Esophagus muscularis mucosa (tissue), 4 donors: ENCODE results near the gene RHEB. TPM values are rescaled to one million over a fixed set of nuclear protein-coding genes. Genes with fewer than 3 reads are reported as not detected.

Experiments
- DNase-seq: peaks from one replicate; pipeline ENCODE4 v3.0.0-alpha.2; 2017; ENCODE audit errors: extremely low spot score
- H3K27ac ChIP-seq, 4 donors: fragments of 200-600 bp; sonication (generic); replicated peaks in 1 of 4; 1 replicate in 3 of 4; 2 replicates in 1 of 4; pipeline ENCODE4 v1.5.1; 2016 to 2019; ENCODE audit warnings: mild to moderate bottlenecking in 1 of 4
- H3K27me3 ChIP-seq, 4 donors: fragments of 200-600 bp; sonication (generic); one replicate each; pipeline versions ENCODE4 v1.5.1 to v1.6.0; 2016 to 2019
- H3K36me3 ChIP-seq, 4 donors: fragments of 200-600 bp; sonication (generic); one replicate each; pipeline ENCODE4 v1.5.1; 2016 to 2019
- H3K4me1 ChIP-seq, 4 donors: fragments of 200-600 bp; sonication (generic); one replicate each; pipeline ENCODE4 v1.5.1; 2016 to 2019
- H3K4me3 ChIP-seq, 4 donors: fragments of 200-600 bp; sonication (generic); 1 replicate in 2 of 4; 2 replicates in 2 of 4; pipeline ENCODE4 v1.5.1; 2016 to 2019; ENCODE audit warnings: mild to moderate bottlenecking in 4 of 4, moderate library complexity in 1 of 4
- H3K9me3 ChIP-seq, 4 donors: fragments of 200-600 bp; sonication (generic); 1 replicate in 3 of 4; 2 replicates in 1 of 4; pipeline ENCODE4 v1.5.1; 2016 to 2019
- CTCF ChIP-seq, 3 experiments: fragments of 200-600 bp in 2 of 3; fragments of 450-650 bp in 1 of 3; sonication (generic) in 2 of 3; IDR thresholded peaks; one replicate each; pipeline ENCODE4 v1.5.1; 2017 to 2019; ENCODE audit warnings: antibody characterized with exemption in 3 of 3, mild to moderate bottlenecking in 2 of 3, moderate library complexity in 1 of 3
- EP300 ChIP-seq: sonication (generic); formaldehyde crosslinking; IDR thresholded peaks from one replicate; pipeline ENCODE4 v1.6.1; 2017; ENCODE audit warnings: antibody characterized with exemption
- POLR2A ChIP-seq: fragments of 450-650 bp; IDR thresholded peaks from one replicate; pipeline ENCODE4 v1.6.1; 2017; ENCODE audit warnings: antibody characterized with exemption, moderate library complexity, mild to moderate bottlenecking, low read depth
- POLR2AphosphoS5 ChIP-seq, 2 donors: sonication (generic); formaldehyde crosslinking; IDR thresholded peaks; one replicate each; pipeline ENCODE4 v1.6.1; 2017; ENCODE audit warnings: antibody characterized with exemption in 2 of 2
- whole genome bisulfite sequencing: methylation state at CpG from one replicate; pipeline ENCODE4 v1.1.5; 2018; 5-methylcytosine and 5-hydroxymethylcytosine counted together
- intact Hi-C: fragments of 100-400 bp; cut with DNase I; formaldehyde crosslinking; loops from one replicate; pipeline ENCODE4 v1.15.1; 2023
- total RNA-seq, 4 donors: library from RNA; depleted of rRNA; stranded (reverse); fragments of >200 nt; gene quantifications; one replicate each; pipeline versions ENCODE4 v1.1.0 to v1.2.1, GENCODE V29; 2016

Gene RHEB
- total RNA-seq, 4 donors from 2014 or later: 98.5 to 187 (median 163) TPM

DNA sequence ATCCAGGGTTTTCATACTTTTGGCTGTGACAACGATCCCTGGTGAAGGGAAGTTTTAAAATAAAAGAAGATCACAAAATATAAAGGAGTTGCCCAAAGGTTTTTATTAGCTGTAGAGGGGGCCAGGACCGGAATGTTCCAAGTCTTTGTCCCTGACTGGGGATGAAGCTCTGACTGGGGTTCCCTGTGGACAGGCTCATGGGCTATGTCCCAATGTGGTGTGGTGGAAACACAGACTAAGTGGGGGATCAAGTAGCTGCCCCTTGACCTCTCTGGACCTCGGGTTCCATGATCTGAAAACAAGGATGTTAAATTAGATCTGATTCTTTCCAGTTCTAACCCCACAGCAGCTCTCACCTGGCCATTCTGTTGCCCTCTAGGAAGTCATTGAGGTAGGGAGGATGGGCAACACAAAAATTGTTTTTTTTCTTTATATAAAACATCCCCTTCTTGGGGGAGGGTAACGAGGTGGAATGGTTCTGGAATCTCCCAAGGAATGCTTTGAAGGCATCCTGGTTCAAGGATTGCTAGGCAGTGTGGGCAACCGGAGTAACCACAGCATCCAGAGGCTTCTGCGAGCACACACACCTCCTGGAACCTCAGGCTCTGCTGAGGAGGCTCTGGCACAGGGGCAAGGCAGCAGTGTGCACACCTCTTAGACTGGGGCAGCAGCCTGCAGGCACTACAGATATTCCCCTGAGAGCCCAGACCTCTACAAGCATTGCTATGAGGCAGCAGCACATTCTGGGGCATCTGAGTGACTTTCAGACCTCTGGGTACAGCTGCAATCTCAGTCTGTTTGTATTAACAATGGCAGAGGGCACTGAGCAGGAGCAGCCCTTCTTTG is 58.4 kb downstream of the RHEB start:
- H3K4me3 ChIP-seq: peak overlapping the region in 2 of 4 donors; percentile 27 to 43
- TF ChIP-seq CTCF (IDR thresholded peaks at IDR 0.05) (no peak), POLR2AphosphoS5 (IDR thresholded peaks at IDR 0.05) (peak in 1 of 2 donors; percentile 33)
- WGBS: 74% methylated on average over 6 of the region's 6 CpGs

DNA sequence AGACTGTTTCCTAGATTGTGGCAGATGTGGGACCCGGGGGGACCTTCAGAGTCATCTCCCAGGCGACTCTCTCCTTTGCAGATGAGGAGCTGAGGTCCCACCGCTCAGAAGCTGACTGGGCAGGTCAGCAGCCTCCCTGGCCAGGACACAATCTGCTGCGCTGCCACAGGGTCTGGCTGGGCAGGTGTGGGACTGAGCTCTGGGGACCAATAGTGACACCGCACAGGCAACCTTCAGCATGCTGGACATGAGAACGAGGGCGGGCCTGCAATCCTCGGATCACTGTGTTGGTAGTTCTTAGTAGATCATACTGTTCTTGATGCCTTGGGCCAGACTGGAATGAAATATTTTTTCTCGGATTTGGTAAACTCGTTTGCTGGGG is 59.2 kb downstream of the RHEB start:
- intact Hi-C loops: loop anchor here (2.0 to 5.0 kb wide), 4 partner anchors 42 to 297 kb away; partner anchors contain the start of gene RHEB
- peaks cover 34 to 38% (median 34%) of the 10 kb centered on the region in 4 donors for H3K4me1 ChIP-seq
- H3K36me3 ChIP-seq: peaks cover 5 to 17% (median 11%) of the 10 kb centered on the region in 4 donors
- WGBS: 69% methylated on average over 6 of the region's 10 CpGs
- no peak for TF ChIP-seq CTCF (IDR thresholded peaks at IDR 0.05)
- no peak for TF ChIP-seq EP300
- TF ChIP-seq POLR2A: no peak
- TF ChIP-seq POLR2AphosphoS5 (IDR thresholded peaks at IDR 0.05): no peak
- peak overlapping the region; percentile 27 to 43 (median 30) for H3K4me3 ChIP-seq
- no peaks in the 10 kb centered on the region for H3K27me3 ChIP-seq
- peak overlapping the region; percentile 91 to 96 (median 94) for H3K27ac ChIP-seq
- no peak for DNase-seq
- H3K9me3 ChIP-seq: peaks cover 0 to 11% (median 0%) of the 10 kb centered on the region in 4 donors

More for the DNA sequence above, 58.4 kb downstream of the RHEB start:
- peaks cover 0 to 11% (median 0%) of the 10 kb centered on the region in 4 donors for H3K9me3 ChIP-seq
- intact Hi-C loops: loop anchor here (2.0 to 5.0 kb wide), 4 partner anchors 41 to 296 kb away; partner anchors contain the start of gene RHEB
- no peak for DNase-seq
- peaks cover 12 to 26% (median 19%) of the 10 kb centered on the region in 4 donors for H3K36me3 ChIP-seq
- H3K27ac ChIP-seq: peak overlapping the region; percentile 91 to 96 (median 94)
- H3K4me1 ChIP-seq: peaks cover 34 to 38% (median 34%) of the 10 kb centered on the region in 4 donors
- H3K27me3 ChIP-seq: no peaks in the 10 kb centered on the region

DNA sequence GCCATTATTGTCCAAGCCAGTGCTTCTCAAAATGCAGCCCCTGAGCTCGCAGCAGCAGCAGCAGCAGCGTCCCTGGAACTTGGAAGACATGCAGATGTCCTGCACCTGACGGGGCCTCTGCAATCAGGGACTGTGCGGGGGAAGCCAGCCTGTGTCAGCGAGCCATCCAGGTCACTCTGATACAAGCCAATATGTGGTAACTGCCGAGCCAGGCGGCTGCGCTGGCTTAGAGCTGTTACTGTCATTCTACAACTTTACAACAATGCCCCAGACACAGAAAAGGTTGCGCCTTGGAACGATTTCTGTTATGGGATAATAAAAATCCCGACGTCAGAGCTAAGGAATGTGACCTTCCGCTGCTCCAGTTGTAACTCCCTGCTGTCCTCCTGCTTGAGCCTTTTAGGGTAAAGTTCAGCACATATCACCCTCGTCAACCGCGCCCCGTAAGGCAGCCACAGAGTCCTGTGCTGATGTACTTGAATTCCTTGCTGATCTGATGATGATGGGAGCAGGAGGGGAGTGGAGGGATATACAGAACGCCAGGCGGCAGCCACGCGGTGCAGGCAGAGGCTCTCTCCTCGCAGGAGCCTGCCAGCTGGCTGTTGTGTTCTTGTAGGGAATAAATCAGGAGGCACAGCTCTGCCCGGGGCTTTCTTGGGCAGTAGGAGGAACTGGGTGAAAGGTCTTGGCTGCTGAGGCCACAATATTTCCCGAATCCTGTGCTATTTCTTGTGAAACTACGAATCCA is 59.8 kb downstream of the RHEB start:
- H3K4me3 ChIP-seq: peak overlapping the region; percentile 27 to 43 (median 30)
- peaks cover 0 to 11% (median 0%) of the 10 kb centered on the region in 4 donors for H3K9me3 ChIP-seq
- no peaks in the 10 kb centered on the region for H3K27me3 ChIP-seq
- TF ChIP-seq POLR2A: no peak
- peak; percentile 42 to 55 (median 46) for TF ChIP-seq CTCF (IDR thresholded peaks at IDR 0.05)
- TF ChIP-seq POLR2AphosphoS5 (IDR thresholded peaks at IDR 0.05): peak; percentile 96 to 98
- peak; percentile 97 for TF ChIP-seq EP300
- WGBS: 1% methylated on average over 21 of the region's 25 CpGs
- intact Hi-C loops: loop anchor here (2.0 to 5.0 kb wide), 4 partner anchors 42 to 297 kb away; partner anchors contain the start of gene RHEB
- peak; percentile 96 for DNase-seq
- peaks cover under 1 to 12% (median 5%) of the 10 kb centered on the region in 4 donors for H3K36me3 ChIP-seq
- peak overlapping the region; percentile 91 to 96 (median 94) for H3K27ac ChIP-seq
- peaks cover 34 to 38% (median 34%) of the 10 kb centered on the region in 4 donors for H3K4me1 ChIP-seq

DNA sequence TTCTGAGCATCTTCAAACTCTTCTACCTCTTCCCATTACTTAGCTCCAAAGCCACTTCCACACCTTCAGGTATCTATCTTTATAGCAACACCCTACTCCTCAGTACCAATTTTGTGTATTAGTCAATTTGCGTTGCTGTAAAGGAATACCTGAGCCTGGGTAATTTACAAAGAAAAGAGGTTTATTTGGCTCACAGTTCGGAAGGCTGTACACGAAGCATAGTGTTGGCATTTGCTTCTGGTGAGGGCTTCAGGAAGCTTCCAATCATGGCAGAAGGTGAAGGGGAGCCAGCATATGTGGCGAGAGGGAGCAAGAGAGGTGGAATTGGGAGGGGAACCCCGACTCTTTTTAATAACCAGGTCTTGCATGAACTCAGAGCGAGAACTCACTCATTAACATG is 62.2 kb downstream of the RHEB start:
- TF ChIP-seq EP300 (no peak), POLR2A (no peak), POLR2AphosphoS5 (IDR thresholded peaks at IDR 0.05) (no peak), CTCF (IDR thresholded peaks at IDR 0.05) (no peak)
- intact Hi-C loops: no loop called here
- H3K4me3 ChIP-seq: no peak overlapping the region
- no peaks in the 10 kb centered on the region for H3K36me3 ChIP-seq
- H3K4me1 ChIP-seq: peaks cover 34 to 38% (median 34%) of the 10 kb centered on the region in 4 donors
- no peak overlapping the region for H3K27ac ChIP-seq
- peaks cover 0 to 5% (median 0%) of the 10 kb centered on the region in 4 donors for H3K9me3 ChIP-seq
- WGBS: 93% methylated on average over 6 of the region's 6 CpGs
- no peak for DNase-seq
- no peaks in the 10 kb centered on the region for H3K27me3 ChIP-seq
